ENCODE results near the gene PDZRN3.
"Not testable (repeated sequence)": the region's sequence is repeated elsewhere in the genome, so short reads cannot be mapped to it uniquely, and the experiment has no call there.

The PDZRN3 gene

DNA sequence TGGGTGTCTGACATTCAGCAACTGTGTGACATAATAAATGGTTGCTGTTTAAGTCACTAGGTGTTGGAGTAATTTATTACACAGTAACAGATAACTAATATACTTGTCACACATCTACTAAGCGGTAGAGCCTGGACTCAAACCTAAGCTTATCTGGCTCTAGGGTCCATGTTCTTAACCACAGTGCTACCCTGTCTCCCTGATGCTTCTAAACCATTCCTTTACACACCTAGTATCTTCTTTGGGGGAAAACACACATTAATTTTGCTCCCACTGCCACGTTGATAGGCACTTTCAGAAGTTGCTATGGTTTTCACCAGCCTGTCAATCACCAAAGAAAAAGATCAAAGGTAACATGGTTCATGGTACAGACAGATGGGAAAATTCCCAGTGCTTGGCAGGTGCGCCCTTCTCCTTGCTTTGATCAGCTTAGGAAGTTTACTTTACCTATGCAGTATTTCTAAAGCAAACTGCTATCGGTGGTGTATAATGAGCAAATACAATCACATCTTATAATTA, 150.8 kb downstream of the PDZRN3 start:
- H3K4me1 Mint-ChIP-seq (ENCODE audit: low read depth) = no peaks in the 10 kb centered on the region
- H3K9me3 Mint-ChIP-seq = peaks cover 7% of the 10 kb centered on the region
- no peaks in the 10 kb centered on the region for H3K36me3 Mint-ChIP-seq (ENCODE audit: low read depth)
- peaks cover 22% of the 10 kb centered on the region for H3K27me3 Mint-ChIP-seq
- no peak overlapping the region for H3K27ac Mint-ChIP-seq
- H3K4me3 Mint-ChIP-seq = no peak overlapping the region

DNA sequence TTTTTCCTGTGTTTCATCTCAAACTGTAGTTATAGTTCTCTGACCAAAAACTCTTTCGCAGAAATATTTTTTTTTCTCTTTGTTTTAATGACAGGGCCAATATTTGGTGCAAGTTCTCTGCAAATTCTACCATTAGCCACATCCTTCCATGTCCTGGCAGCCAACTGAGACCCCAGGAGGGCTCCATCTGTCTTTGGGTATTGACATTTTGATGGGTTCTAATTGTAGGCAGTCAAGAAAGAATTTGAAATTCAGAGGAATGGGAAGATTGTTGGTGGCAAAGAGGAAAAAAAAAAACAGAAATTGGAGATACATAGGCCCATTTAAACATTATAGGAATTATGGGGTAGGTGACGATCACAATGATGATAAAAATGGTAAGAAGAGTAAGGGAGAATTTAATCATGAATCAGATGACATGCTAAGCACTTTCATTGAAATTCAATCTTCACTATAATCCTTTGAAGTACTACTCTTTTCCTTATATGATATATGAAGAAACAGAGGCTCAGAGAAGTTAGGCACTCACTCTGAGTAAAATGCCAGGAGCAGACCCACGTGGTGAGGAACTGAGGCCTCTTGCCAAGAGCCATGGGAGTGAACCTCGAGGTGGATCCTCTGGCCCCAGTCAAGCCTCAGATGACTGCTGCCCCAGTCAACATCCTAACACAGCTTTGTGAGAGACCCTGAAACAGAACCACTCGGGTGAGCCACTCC, 151.4 kb downstream of the PDZRN3 start:
- H3K27me3 Mint-ChIP-seq = peaks cover 22% of the 10 kb centered on the region
- H3K27ac Mint-ChIP-seq = no peak overlapping the region
- no peaks in the 10 kb centered on the region for H3K4me1 Mint-ChIP-seq (ENCODE audit: low read depth)
- H3K9me3 Mint-ChIP-seq = peaks cover 7% of the 10 kb centered on the region
- H3K4me3 Mint-ChIP-seq = no peak overlapping the region
- H3K36me3 Mint-ChIP-seq (ENCODE audit: low read depth) = no peaks in the 10 kb centered on the region

DNA sequence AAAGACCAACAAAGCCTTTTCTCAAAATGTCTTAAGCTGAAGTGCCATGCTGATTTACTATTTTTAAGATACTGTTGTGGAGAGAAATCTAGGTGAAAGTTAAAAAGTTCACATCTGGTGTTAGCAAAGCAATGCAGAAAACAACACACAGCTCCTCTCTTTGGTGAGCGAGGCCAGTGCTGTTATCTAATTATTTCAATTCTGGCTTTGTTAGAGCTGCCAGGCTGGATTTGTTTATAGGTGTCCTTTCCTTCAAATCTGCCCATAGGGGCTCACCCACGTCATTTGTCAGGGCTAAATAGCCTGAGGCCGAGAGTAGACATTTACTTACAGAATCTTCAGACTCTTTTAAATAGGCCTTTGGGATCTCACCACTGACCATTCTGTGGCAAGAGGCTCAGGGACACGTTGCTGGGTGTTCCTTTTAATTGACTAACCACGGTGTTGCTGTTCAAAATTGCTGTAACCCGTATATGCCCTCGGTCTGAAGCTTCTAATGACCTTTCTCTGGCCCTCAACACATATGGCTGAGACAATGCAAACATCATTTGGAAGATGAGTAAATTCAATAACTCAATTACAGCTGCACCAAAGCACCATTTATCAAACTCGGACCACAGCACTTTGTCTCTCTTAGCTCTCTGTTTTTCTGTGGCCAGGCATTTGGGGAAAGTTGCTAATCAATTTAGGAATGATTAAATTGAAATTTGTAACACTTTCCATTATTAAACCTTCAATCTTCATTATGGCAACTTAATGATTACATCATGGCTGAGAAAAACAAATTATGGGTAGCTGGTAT, 152.6 kb downstream of the PDZRN3 start:
- H3K36me3 Mint-ChIP-seq (ENCODE audit: low read depth) = no peaks in the 10 kb centered on the region
- H3K4me1 Mint-ChIP-seq (ENCODE audit: low read depth) = no peaks in the 10 kb centered on the region
- H3K27ac Mint-ChIP-seq = no peak overlapping the region
- peaks cover 22% of the 10 kb centered on the region for H3K27me3 Mint-ChIP-seq
- H3K4me3 Mint-ChIP-seq = no peak overlapping the region
- H3K9me3 Mint-ChIP-seq = peaks cover 3% of the 10 kb centered on the region

DNA sequence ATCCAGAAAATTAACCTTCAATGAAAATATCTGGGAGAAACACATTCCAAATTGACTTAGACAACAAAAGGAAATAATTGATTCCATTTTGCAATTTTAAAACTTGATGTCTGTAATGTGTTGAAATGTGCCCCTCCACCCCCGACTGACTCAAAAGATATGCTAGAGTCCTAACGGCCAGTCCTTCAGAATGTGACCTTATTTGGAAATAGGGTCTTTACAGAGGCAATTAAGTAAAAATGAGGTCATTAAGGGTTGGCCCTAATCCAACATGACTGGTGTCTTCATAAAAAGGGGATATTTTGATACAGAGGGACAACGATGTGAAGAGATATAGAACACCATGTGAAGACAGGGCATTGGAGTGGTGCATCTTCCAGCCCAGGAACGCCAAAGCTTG, 153.9 kb downstream of the PDZRN3 start:
- no peak overlapping the region for H3K4me3 Mint-ChIP-seq
- H3K27me3 Mint-ChIP-seq = peaks cover 22% of the 10 kb centered on the region
- H3K36me3 Mint-ChIP-seq (ENCODE audit: low read depth) = no peaks in the 10 kb centered on the region
- no peaks in the 10 kb centered on the region for H3K9me3 Mint-ChIP-seq
- H3K4me1 Mint-ChIP-seq (ENCODE audit: low read depth) = no peaks in the 10 kb centered on the region
- H3K27ac Mint-ChIP-seq = no peak overlapping the region

DNA sequence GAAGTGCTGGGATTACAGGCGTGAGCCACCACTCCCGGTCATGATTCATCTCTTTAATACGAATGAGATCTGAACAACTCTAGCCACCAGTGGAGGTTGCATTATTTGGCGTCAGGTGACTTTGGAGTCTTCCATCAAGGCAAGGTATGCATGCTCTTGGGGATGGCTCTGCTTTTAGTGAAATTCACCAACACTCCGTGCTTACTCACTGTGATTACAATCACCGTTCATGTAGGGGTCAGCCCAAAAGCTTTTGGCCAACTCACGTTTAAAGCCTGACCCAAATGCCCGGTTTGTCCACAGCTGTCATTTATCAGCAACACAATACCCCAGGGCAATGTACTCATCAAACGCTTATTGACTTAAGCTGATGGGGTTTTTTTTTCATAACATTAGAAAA, 155.4 kb downstream of the PDZRN3 start:
- Mint-ChIP-seq H3K36me3 (ENCODE audit: low read depth) (no peaks in the 10 kb centered on the region), H3K4me1 (ENCODE audit: low read depth) (no peaks in the 10 kb centered on the region), H3K27ac (no peak overlapping the region), H3K27me3 (peaks cover 13% of the 10 kb centered on the region), H3K9me3 (no peaks in the 10 kb centered on the region), H3K4me3 (no peak overlapping the region)

DNA sequence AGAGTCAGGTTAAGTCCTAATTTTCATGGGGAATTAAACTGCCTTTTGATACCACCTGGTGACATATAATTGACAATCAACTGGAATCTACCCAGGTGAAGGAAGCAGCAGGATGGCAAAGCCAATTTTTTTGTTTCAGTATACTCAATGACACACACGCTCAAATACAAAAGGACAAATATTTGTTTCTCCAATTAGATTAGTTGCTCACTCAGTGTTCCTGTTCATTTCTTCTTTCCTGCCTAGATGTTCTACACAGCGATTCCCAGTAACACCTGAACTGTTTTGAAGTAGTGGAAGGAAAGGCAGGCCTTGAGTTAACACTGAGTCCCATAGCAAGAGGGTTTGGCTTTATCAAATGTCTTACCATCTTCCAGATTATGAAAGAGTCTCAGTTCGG, 157.5 kb downstream of the PDZRN3 start:
- H3K4me1 Mint-ChIP-seq (ENCODE audit: low read depth) = no peaks in the 10 kb centered on the region
- H3K27ac Mint-ChIP-seq = no peak overlapping the region
- no peak overlapping the region for H3K4me3 Mint-ChIP-seq
- no peaks in the 10 kb centered on the region for H3K36me3 Mint-ChIP-seq (ENCODE audit: low read depth)
- H3K27me3 Mint-ChIP-seq = peaks cover 11% of the 10 kb centered on the region
- no peaks in the 10 kb centered on the region for H3K9me3 Mint-ChIP-seq

DNA sequence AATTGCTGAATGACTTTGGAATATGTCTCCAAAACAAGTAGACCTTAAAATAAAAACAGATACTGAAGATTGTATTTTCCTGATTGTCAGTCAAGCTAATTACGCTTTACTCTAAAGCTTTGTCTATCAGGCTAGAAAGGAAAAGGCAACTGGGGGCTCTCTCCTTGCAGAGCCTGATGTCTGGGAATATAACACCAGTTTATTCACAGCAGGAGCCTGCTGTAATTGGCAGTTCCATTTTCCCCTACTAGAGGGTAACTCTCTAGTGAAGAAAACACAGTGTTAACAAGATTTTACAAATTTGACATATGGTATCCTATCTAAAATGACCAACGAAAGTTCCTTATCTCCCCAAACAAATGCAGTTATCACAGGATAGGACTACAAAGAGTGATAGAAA, 158.8 kb downstream of the PDZRN3 start:
- Mint-ChIP-seq H3K27me3 (peaks cover 10% of the 10 kb centered on the region), H3K27ac (no peak overlapping the region), H3K36me3 (ENCODE audit: low read depth) (no peaks in the 10 kb centered on the region), H3K9me3 (no peaks in the 10 kb centered on the region), H3K4me1 (ENCODE audit: low read depth) (no peaks in the 10 kb centered on the region), H3K4me3 (no peak overlapping the region)

DNA sequence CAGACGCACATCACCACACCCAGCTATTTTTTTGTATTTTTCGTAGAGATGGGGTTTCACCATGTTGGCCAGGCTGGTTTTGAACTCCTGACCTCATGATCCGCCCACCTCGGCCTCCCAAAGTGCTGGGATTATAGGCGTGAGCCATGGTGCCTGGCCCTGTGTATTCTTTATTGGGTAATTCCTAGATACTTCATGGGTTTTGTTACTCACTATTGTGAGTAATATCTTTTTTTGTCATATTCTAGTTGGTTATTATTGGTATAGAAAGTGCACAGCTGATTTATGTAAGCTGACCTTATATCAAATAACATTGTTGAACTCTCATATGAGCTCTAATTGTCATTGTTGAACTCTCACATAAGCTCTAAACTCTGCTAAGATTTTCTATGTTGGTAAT, 160.6 kb downstream of the PDZRN3 start:
- not testable (repeated sequence) for H3K36me3 Mint-ChIP-seq (ENCODE audit: low read depth); H3K27ac Mint-ChIP-seq; H3K4me1 Mint-ChIP-seq (ENCODE audit: low read depth); H3K27me3 Mint-ChIP-seq; H3K9me3 Mint-ChIP-seq; H3K4me3 Mint-ChIP-seq

DNA sequence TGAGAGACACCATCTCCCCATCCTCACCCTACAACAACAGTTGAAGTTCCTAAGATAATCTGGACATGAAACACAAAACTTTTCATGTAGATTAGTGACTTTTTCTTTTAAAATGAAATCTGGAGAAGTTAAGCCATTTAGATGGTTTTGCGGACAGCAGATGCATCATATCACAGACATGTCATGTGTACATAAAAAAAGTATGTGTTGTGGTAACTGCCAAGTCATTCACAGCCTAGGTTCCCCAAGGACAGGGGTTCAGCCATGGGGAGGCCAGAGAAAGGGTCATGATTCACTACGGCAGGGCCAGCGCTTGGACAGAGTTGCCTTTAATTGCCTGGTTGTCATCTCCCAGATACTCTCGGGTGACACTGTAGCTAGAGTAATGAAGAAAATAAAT, 163.2 kb downstream of the PDZRN3 start:
- Mint-ChIP-seq H3K4me3 (no peak overlapping the region), H3K27ac (no peak overlapping the region), H3K27me3 (peaks cover 10% of the 10 kb centered on the region), H3K36me3 (ENCODE audit: low read depth) (no peaks in the 10 kb centered on the region), H3K9me3 (no peaks in the 10 kb centered on the region), H3K4me1 (ENCODE audit: low read depth) (no peaks in the 10 kb centered on the region)

DNA sequence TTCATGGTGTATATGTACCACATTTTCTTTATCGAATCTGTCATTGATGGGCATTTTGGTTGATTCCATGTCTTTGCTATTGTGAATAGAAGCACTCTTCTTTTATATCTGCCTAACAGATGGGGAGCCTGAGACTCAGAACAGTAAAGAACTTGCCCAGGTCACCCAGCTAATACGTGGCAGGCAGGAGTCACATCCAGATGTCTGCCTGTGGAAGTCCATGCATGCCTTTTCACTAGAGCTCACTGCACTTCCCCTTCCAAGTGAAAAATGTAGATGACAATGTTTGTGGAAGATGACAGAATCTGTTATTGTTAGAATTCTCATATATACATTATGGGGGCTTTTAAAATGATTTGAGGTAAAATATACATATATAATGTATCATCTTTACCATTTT, 165.0 kb downstream of the PDZRN3 start:
- Mint-ChIP-seq H3K27ac (no peak overlapping the region), H3K36me3 (ENCODE audit: low read depth) (no peaks in the 10 kb centered on the region), H3K4me3 (no peak overlapping the region), H3K27me3 (peaks cover 10% of the 10 kb centered on the region), H3K4me1 (ENCODE audit: low read depth) (no peaks in the 10 kb centered on the region), H3K9me3 (no peaks in the 10 kb centered on the region)

DNA sequence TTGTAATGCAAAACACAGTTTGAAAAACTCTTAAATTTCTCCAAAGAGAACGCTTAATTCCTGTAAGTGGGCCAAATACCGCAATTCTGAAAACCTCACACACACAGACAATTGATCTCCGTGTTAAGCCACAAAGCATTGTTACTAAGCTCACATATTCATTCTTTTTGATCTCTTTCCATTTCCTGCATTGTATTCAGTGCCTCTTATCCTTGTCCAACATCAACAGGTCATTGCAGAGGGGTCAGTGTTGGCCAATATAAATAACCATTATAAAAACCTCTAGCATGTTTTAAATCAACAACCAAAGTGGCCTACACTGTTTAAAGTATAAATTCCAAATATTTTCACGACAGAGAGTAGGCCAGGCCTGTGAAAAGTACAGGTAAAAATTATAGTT, 171.1 kb downstream of the PDZRN3 start:
- no peak overlapping the region for H3K4me3 Mint-ChIP-seq
- no peaks in the 10 kb centered on the region for H3K36me3 Mint-ChIP-seq (ENCODE audit: low read depth)
- no peaks in the 10 kb centered on the region for H3K4me1 Mint-ChIP-seq (ENCODE audit: low read depth)
- no peaks in the 10 kb centered on the region for H3K9me3 Mint-ChIP-seq
- no peaks in the 10 kb centered on the region for H3K27me3 Mint-ChIP-seq
- H3K27ac Mint-ChIP-seq = no peak overlapping the region

DNA sequence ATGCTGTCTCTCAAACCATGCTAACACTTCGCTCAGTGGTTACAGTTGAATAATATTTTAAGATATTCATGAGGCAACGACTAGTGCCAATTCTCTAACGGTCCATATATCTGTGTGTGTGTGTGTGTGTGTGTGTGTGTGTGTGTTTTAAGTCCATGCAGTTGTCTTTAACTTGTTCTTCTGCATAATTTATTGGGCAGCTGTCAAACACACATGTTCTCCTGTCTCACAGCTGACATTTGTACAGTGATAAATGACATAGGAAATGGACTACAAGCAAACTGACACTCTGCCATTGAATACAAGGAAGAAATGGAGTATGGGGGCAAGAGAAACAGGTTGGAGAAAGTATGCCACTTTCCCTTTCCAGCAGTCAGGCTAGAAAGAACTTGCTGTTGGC, 172.0 kb downstream of the PDZRN3 start:
- Mint-ChIP-seq H3K27ac (no peak overlapping the region), H3K4me1 (ENCODE audit: low read depth) (no peaks in the 10 kb centered on the region), H3K4me3 (no peak overlapping the region), H3K27me3 (no peaks in the 10 kb centered on the region), H3K36me3 (ENCODE audit: low read depth) (no peaks in the 10 kb centered on the region), H3K9me3 (no peaks in the 10 kb centered on the region)

DNA sequence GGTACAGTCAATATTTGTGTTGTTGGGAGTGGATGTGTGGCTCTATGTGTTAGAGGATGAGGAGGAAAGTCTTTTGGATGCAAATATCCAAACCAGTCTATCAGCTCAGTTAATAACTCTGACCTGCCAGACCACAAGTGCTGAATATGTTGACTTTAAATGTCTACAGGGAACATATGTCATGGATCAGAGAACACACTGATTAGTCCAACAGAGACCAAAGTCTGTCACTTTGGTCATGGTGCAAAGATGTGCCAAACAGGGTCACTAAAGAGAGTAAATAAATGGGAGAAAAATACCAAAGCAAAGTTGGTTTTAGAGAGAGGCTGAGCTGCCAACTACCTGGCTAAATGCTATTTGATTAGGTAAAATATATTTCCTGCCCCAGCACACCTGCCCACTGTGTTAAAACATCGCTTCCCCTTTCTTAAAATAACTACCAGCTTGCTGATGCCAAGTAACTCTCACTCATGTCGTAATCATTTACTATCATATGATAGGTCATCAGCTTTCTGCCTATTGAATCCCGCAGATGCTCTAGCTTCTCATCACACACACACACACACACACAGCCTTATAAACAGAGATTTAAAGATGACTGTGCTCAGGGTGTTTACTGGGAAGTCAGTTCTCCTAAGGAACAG, 173.3 kb downstream of the PDZRN3 start:
- Mint-ChIP-seq H3K4me3 (no peak overlapping the region), H3K27ac (no peak overlapping the region), H3K36me3 (ENCODE audit: low read depth) (no peaks in the 10 kb centered on the region), H3K9me3 (no peaks in the 10 kb centered on the region), H3K4me1 (ENCODE audit: low read depth) (no peaks in the 10 kb centered on the region), H3K27me3 (no peaks in the 10 kb centered on the region)

DNA sequence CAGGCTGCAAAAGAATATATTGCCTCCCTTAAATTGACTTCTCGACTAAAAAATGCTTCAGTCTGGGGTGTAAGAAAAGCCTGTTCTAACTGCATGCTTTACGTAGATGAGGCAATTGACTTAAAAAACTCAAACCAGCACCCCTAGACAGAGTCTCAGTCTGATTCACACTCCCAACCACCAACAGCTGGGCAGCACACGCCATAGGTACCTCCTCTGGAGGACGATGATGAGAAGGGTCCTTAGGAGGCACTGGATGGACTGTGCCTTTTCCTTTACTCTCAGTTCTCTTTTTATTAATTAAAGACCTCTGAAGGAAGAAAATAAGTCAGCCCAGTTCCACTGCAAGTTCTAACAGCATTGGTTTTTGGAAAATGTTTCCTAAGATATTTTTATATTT, 175.0 kb downstream of the PDZRN3 start:
- no peak overlapping the region for H3K27ac Mint-ChIP-seq
- no peaks in the 10 kb centered on the region for H3K36me3 Mint-ChIP-seq (ENCODE audit: low read depth)
- H3K4me1 Mint-ChIP-seq (ENCODE audit: low read depth) = no peaks in the 10 kb centered on the region
- H3K27me3 Mint-ChIP-seq = no peaks in the 10 kb centered on the region
- no peak overlapping the region for H3K4me3 Mint-ChIP-seq
- no peaks in the 10 kb centered on the region for H3K9me3 Mint-ChIP-seq

DNA sequence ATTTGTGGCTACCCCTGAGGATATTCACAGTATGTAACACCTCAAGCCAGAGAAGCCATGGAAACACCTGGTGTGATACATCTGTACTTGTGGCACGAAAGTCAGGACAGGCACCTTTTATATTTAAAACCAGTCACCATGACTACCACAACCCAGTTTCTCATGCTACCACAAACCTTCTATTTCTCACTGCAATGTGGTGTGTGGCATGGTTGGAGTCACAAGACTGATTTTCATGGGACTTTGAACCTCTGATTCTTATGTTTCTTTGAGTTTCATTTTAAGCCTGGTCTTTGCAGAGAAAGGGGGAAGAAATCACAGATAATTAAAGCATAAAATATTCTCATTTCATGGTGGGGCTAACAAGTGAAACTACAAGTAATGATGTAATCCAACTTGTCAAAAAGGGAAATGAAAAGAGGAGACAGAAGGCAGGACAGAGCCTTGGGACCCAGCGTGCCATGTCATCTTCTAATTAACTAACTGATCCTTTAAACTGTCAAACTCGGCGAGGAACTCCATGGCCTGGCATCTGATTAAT, 175.9 kb downstream of the PDZRN3 start:
- Mint-ChIP-seq H3K27me3 (no peaks in the 10 kb centered on the region), H3K36me3 (ENCODE audit: low read depth) (no peaks in the 10 kb centered on the region), H3K9me3 (no peaks in the 10 kb centered on the region), H3K4me3 (no peak overlapping the region), H3K27ac (no peak overlapping the region), H3K4me1 (ENCODE audit: low read depth) (no peaks in the 10 kb centered on the region)

Measured in stimulated activated naive CD8-positive, alpha-beta T cell treated with anti-CD3 and anti-CD28 coated beads, Interleukin-15, Interleukin-2, amounts not matched to agents 100 ng/mL and 50 ng/mL, for 24 hours (primary cell).